ENCODE measurements around the gene ARHGAP26. TPM values are rescaled to one million over a fixed set of nuclear protein-coding genes. Genes with fewer than 3 reads are reported as not detected.

Gene ARHGAP26
- total and polyA plus RNA-seq, 2 of the 4 experiments (the other 2 are of a cell fraction): 0.54 to 0.56 TPM

GRCh38 chr5:143156086-143156485 lies 385.9 kb downstream of the ARHGAP26 start:
- no TSS peak for BruUV-seq (replicated peaks)
- Histone ChIP-seq H3K4me2 (ENCODE audit: low read depth, low read length) (no peak overlapping the region), H4K8ac (ENCODE audit: low read depth in 2 of 2, low read length in 2 of 2) (peak overlapping the region; percentile 24 to 37; a peak in 3 of 4 replicates), H3K36me3 (ENCODE audit: control insufficient read depth, insufficient read depth, low read length) (no peaks in the 10 kb centered on the region), H3K9me3 (ENCODE audit: control insufficient read depth, insufficient read depth, low read length) (no peaks in the 10 kb centered on the region), H4K91ac (ENCODE audit: insufficient read depth, low read depth, low read length) (peak overlapping the region; percentile 60), H3K14ac (replicated peaks; ENCODE audit: low read depth, low read length) (peak overlapping the region; percentile 7; the same call in 1 of the 2 replicates), H2AK5ac (ENCODE audit: low read depth, low read length) (peak overlapping the region; percentile 83), H3K23ac (ENCODE audit: low read depth, low read length) (peak overlapping the region; percentile 23; the same call in 1 of the 2 replicates), H2BK20ac (ENCODE audit: low read depth, low read length) (peak overlapping the region; percentile 83), H4K5ac (ENCODE audit: low read depth, low read length) (peak overlapping the region; percentile 85), H3K4ac (ENCODE audit: low read depth, low read length) (peak overlapping the region; percentile 83), H3K9ac (ENCODE audit: low read depth, low read length) (no peak overlapping the region), H2AK9ac (replicated peaks; ENCODE audit: low read depth, low read length, poor library complexity) (no peak overlapping the region), H3K56ac (ENCODE audit: extremely low read depth, insufficient read depth, low read length) (no peak overlapping the region), H3K79me1 (ENCODE audit: low read depth in 1 of 2, low read length in 2 of 2) (peaks cover 0 to 11% of the 10 kb centered on the region in 2 experiments; a peak in 2 of 4 replicates), H4K20me1 (ENCODE audit: insufficient read depth, low read length) (no peaks in the 10 kb centered on the region), H3K18ac (ENCODE audit: low read depth, low read length) (peak overlapping the region; percentile 21), H3K27ac (ENCODE audit: insufficient read depth, low read length) (peak overlapping the region; percentile 26; the same call in 1 of the 2 replicates), H2AFZ (replicated peaks; ENCODE audit: low read length, poor library complexity) (peak overlapping the region; percentile 4), H3K27me3 (ENCODE audit: control insufficient read depth, insufficient read depth, low read length) (no peaks in the 10 kb centered on the region), H3K4me3 (ENCODE audit: insufficient read depth, low read depth, low read length) (no peak overlapping the region), H2BK15ac (ENCODE audit: low read depth, low read length) (peak overlapping the region; percentile 45; the same call in 1 of the 3 replicates), H3K4me1 (ENCODE audit: control insufficient read depth, insufficient read depth, low read length) (peaks cover 23% of the 10 kb centered on the region), H2BK5ac (ENCODE audit: low read depth, low read length, poor library complexity, severe bottlenecking) (peak overlapping the region; percentile 2), H2BK120ac (ENCODE audit: low read depth, low read length) (peak overlapping the region; percentile 58), H3K9me1 (ENCODE audit: insufficient read depth, low read length) (peaks cover 17% of the 10 kb centered on the region)
- ChIA-PET POLR2A (ENCODE audit: unreplicated experiment) (no interaction called here), CTCF (interaction anchor here (0.5 kb wide), 1 partner anchor 39 kb away, joined by 9 read pairs; no protein-coding TSS in a partner anchor)
- in situ Hi-C loops (cut with MboI; ENCODE audit: low sequenced_read_pairs) (no loop called here), dilution Hi-C loops (cut with HindIII; ENCODE audit: low sequenced_read_pairs, unreplicated experiment) (no loop called here), intact Hi-C loops (cut with micrococcal nuclease) (loop anchor here (10.0 kb wide), 1 partner anchor 1009 kb away; no protein-coding TSS in a partner anchor)
- DNase-seq (no peak), ATAC-seq (ENCODE audit: low read depth) (no peak)
- WGBS, 2 experiments (ENCODE audit: extremely low coverage in 2 of 2, insufficient read length in 1 of 2): no CpG with 5 or more reads among the region's 1 CpG
- TF ChIP-seq CHD1 (IDR thresholded peaks at IDR 0.05; ENCODE audit: low read depth, low read length): no peak
- TF ChIP-seq USF2 (IDR thresholded peaks at IDR 0.05; ENCODE audit: low read depth, low read length): no peak
- no peak for TF ChIP-seq RCOR1 (IDR thresholded peaks at IDR 0.05; ENCODE audit: insufficient replicate concordance, low read length)
- no peak for TF ChIP-seq SMC3 (IDR thresholded peaks at IDR 0.05; ENCODE audit: low read depth, low read length)
- no peak for TF ChIP-seq FOS (IDR thresholded peaks at IDR 0.05; ENCODE audit: low read depth, low read length)
- TF ChIP-seq CTCF (conservative IDR thresholded peaks at IDR 0.05; ENCODE audit: low read depth, low read length): no peak
- no peak for TF ChIP-seq CEBPB (IDR thresholded peaks at IDR 0.05; ENCODE audit: low read depth, low read length)
- no peak for TF ChIP-seq MAZ (IDR thresholded peaks at IDR 0.05; ENCODE audit: borderline replicate concordance, low read depth, low read length)
- no peak for TF ChIP-seq RAD21 (IDR thresholded peaks at IDR 0.05; ENCODE audit: low read length)
- no peak for TF ChIP-seq ELK1 (IDR thresholded peaks at IDR 0.05; ENCODE audit: borderline replicate concordance, low read depth, low read length)
- TF ChIP-seq BHLHE40 (IDR thresholded peaks at IDR 0.05; ENCODE audit: low read depth, low read length): no peak
- no peak for TF ChIP-seq RFX5 (IDR thresholded peaks at IDR 0.05; ENCODE audit: low read depth, low read length)
- no peak for TF ChIP-seq MXI1 (IDR thresholded peaks at IDR 0.05; ENCODE audit: borderline replicate concordance, low read depth, low read length)
- TF ChIP-seq POLR2A (IDR thresholded peaks at IDR 0.05; ENCODE audit: low read depth, low read length): no peak
- no peak for TF ChIP-seq MAFK (IDR thresholded peaks at IDR 0.05; ENCODE audit: low read depth, low read length)
- TF ChIP-seq NFE2L2 (IDR thresholded peaks at IDR 0.05; ENCODE audit: low read depth, low read length): no peak
